Activated T-helper 2 cell treated with anti-CD3 and anti-CD28 coated beads, Interferon-gamma antibody, Interleukin-2, Interleukin-4, amounts not matched to agents 10 μg/mL and 5 μg/mL and 100 μg/mL, durations not matched to agents 14 hours and 24 hours and 36 hours (primary cell): Measurements from ENCODE around the gene ECM1. TPM values are rescaled to one million over a fixed set of nuclear protein-coding genes. Genes with fewer than 3 reads are reported as not detected.

Experiments
- DNase-seq: peaks from one replicate; pipeline ENCODE4 v3.0.0; 2021; ENCODE audit warnings: low spot score
- H3K27ac Mint-ChIP-seq: one replicate; pipeline ENCODE4 v1.8.0; 2021; ENCODE audit warnings: mixed read lengths
- H3K27me3 Mint-ChIP-seq: one replicate; pipeline ENCODE4 v1.8.0; 2021; ENCODE audit warnings: low read depth, mixed read lengths
- H3K36me3 Mint-ChIP-seq: one replicate; pipeline ENCODE4 v1.8.0; 2021; ENCODE audit warnings: low read depth, mixed read lengths
- H3K4me1 Mint-ChIP-seq: one replicate; pipeline ENCODE4 v1.8.0; 2021; ENCODE audit warnings: low read depth, mixed read lengths
- H3K4me3 Mint-ChIP-seq: one replicate; pipeline ENCODE4 v1.8.0; 2021; ENCODE audit warnings: low read depth, mild to moderate bottlenecking, moderate library complexity, mixed read lengths
- H3K9me3 Mint-ChIP-seq: one replicate; pipeline ENCODE4 v1.8.0; 2021; ENCODE audit warnings: mixed read lengths
- intact Hi-C: fragments of 100-400 bp; cut with micrococcal nuclease; formaldehyde crosslinking; loops from one replicate; pipeline ENCODE4 v1.15.1; 2023
- total RNA-seq: library from RNA; stranded (reverse); gene quantifications from 2 replicates; pipeline ENCODE4 v1.2.3, GENCODE V29; 2022

The ECM1 gene
- total RNA-seq, 1 donor from 2014 or later: 1.6 TPM

DNA sequence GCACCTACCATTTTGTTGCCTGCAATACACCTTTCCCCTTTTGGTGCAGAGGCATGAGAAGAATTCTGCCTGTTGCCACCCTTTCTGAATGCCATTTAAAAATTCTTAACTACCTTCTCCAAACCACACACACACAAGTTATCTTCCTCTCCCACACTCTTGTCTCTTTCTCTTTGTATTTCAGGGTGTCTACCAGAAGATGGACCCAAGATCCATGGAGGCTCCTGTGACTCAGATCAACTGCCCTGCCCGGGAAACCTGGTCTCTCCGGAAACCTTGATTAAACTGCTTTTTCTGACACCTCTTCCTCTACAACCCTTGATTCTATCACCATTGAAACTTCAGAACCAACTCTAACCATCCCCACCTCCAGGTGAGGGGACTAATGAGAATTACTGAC lies 23.0 kb upstream of the ECM1 start:
- Mint-ChIP-seq H3K9me3 (no peaks in the 10 kb centered on the region), H3K36me3 (peaks cover 10% of the 10 kb centered on the region), H3K27me3 (peaks cover under 1% of the 10 kb centered on the region), H3K4me3 (peak overlapping the region; percentile 18), H3K27ac (peak overlapping the region; percentile 34), H3K4me1 (peaks cover 18% of the 10 kb centered on the region)
- intact Hi-C loops: no loop called here
- no peak for DNase-seq

DNA sequence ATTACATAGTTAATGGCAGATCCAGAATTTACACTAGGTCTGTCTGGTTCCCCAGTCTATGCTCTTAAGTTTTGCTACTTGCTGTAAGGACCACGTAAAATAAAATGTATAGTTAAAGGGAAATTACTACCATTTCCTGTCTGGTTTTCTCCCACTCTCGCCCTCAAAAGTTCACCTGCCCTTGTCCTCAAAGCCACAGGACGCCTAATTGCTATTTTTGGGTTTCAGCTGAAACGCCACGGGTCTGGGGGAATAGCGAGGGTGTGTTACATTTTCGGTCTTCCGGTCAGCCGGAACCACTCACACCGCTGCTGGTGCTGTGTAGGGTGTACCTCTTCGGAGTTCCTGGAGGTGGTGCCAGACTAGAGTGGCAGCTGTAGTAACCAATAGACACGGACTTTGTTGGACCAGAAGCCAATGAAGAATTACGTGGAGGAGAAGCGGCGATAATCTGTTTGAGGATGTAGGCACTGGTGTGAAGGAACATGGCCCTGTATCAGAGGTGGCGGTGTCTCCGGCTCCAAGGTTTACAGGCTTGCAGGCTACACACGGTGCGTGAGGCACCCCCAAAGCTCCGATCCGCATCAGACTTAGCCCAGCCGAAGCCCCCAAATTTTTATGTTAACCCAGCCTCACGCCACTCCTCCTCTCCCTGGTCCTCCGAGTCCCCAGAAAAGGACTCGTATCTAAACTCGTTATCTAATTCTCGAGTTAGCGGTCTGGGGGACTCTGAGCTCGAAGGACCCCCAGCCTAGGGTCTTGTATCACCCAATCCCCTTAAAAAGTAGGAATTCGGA lies 20.7 kb upstream of the ECM1 start, which contains the start of gene TARS2:
TARS2 (plus strand) TSS at position 454 of the 797 bp plus-strand sequence; CDS start at position 486, 32 bp downstream.
- H3K27me3 Mint-ChIP-seq: no peaks in the 10 kb centered on the region
- peak within 1 kb of the TSS; percentile 98 for H3K4me3 Mint-ChIP-seq
- intact Hi-C loops: loop anchor here (1.0 to 2.0 kb wide), 4 partner anchors 30 to 124 kb away; partner anchors contain the start of gene RPRD2

DNA sequence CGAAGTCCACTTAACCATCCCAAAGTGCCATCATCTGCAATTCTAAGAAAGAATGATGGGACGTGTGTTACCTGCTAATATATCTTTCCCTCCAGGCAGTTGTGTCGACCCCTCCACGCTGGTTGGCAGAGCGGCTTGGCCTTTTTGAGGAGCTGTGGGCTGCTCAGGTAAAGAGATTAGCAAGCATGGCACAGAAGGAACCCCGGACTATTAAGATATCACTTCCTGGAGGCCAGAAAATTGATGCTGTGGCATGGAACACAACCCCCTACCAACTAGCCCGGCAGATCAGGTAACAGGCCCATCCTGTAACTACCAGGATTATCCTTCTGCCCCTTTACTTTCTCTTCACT lies 20.2 kb upstream of the ECM1 start:
- Mint-ChIP-seq H3K4me3 (peak overlapping the region; percentile 98), H3K36me3 (peaks cover 33% of the 10 kb centered on the region), H3K9me3 (no peaks in the 10 kb centered on the region), H3K27ac (peak overlapping the region; percentile 98), H3K4me1 (peaks cover 18% of the 10 kb centered on the region), H3K27me3 (no peaks in the 10 kb centered on the region)
- intact Hi-C loops: loop anchor here (1.0 to 2.0 kb wide), 4 partner anchors 29 to 124 kb away; partner anchors contain the start of gene RPRD2
- DNase-seq: no peak

More for the DNA sequence above, 20.7 kb upstream of the ECM1 start, which contains the start of gene TARS2:
- Mint-ChIP-seq H3K9me3 (no peaks in the 10 kb centered on the region), H3K4me1 (peaks cover 18% of the 10 kb centered on the region), H3K27ac (peak within 1 kb of the TSS; percentile 98), H3K36me3 (peaks cover 27% of the 10 kb centered on the region)
- DNase-seq: peak; percentile 95

DNA sequence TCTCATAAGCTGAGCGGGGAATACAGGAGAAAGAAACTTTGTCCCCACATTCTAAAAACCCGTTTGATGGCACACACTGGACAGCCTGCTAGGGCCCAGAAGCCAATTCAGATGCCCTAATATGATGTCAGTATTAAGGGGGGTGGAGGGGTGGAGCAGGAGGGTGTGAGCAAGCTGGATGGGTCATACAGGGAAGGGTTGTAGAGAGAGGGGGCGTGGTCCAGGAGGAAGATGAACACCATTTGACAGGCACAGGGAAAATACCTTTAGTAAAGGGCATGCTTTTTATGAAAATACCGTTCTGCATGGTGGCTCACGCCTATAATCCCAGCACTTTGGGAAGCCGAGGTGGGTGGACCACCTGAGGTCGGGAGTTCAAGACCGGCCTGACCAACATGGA lies 14.7 kb upstream of the ECM1 start:
- intact Hi-C loops: no loop called here
- Mint-ChIP-seq H3K4me1 (peaks cover 9% of the 10 kb centered on the region), H3K9me3 (no peaks in the 10 kb centered on the region), H3K4me3 (no peak overlapping the region), H3K36me3 (peaks cover 64% of the 10 kb centered on the region), H3K27ac (no peak overlapping the region), H3K27me3 (no peaks in the 10 kb centered on the region)
- no peak for DNase-seq

DNA sequence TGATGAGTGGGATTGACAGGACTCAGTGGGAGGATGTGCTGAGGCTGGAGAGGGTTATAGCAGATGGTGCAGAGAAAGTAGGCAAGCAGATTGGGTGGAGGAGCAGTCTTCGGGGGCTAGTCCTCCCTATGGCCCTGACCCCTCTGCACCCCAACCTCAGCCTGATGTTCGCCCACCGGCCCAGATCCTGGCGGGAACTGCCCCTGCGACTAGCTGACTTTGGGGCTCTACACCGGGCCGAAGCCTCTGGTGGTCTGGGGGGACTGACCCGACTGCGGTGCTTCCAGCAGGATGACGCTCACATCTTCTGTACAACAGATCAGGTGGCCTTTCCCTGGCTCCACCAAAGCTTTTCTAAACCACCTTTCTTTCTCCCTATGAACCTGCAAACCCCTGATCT lies 9.6 kb upstream of the ECM1 start:
- Mint-ChIP-seq H3K27ac (no peak overlapping the region), H3K4me3 (no peak overlapping the region), H3K9me3 (no peaks in the 10 kb centered on the region), H3K27me3 (no peaks in the 10 kb centered on the region), H3K36me3 (peaks cover 53% of the 10 kb centered on the region), H3K4me1 (no peaks in the 10 kb centered on the region)
- intact Hi-C loops: no loop called here
- DNase-seq: no peak

DNA sequence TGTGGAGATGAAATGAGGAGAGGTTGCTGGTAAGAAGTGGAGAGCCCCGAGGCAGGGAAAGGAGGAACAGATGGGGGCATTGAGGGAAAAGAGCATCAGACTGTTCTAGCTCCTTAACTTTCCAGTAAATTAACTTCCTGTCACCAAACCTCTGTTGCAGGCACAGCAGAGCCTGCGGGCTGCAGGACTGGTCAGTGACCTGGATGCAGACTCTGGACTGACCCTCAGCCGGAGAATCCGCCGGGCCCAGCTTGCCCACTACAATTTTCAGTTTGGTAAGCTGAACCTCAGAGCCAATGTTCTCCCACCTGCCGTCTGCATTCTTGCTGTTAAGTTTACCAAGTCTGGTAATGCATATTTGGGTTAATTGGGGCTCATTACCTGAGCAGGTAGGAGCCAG lies 2.5 kb upstream of the ECM1 start:
- Mint-ChIP-seq H3K4me1 (no peaks in the 10 kb centered on the region), H3K27ac (no peak overlapping the region), H3K27me3 (no peaks in the 10 kb centered on the region)

DNA sequence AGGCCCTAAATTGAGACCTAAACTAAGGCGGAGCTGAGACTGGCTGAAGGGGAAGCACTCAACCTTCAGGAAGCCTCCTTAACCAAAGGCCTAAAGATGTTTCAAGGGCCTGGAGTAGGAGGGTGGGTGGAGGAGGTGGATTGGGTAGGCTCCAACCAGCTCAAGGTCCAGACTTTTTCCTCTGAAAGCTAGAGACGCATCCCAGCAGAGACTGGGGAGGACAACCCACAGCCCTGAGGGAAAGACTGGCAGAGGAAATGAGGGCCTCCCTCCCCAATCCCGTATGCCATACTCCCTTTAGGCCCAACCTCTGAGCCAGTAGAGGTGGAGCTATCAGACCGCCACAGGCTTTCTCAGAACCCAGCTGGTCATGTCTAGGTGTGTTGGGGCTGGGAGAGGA lies 1.1 kb downstream of the ECM1 start:
- no peak for DNase-seq
- Mint-ChIP-seq H3K27ac (no peak overlapping the region), H3K9me3 (no peaks in the 10 kb centered on the region), H3K4me1 (no peaks in the 10 kb centered on the region), H3K27me3 (no peaks in the 10 kb centered on the region), H3K36me3 (peaks cover 38% of the 10 kb centered on the region), H3K4me3 (no peak overlapping the region)
- intact Hi-C loops: no loop called here

More for the DNA sequence above, 2.5 kb upstream of the ECM1 start:
- DNase-seq: no peak
- Mint-ChIP-seq H3K4me3 (no peak overlapping the region), H3K9me3 (no peaks in the 10 kb centered on the region), H3K36me3 (peaks cover 50% of the 10 kb centered on the region)
- intact Hi-C loops: no loop called here

DNA sequence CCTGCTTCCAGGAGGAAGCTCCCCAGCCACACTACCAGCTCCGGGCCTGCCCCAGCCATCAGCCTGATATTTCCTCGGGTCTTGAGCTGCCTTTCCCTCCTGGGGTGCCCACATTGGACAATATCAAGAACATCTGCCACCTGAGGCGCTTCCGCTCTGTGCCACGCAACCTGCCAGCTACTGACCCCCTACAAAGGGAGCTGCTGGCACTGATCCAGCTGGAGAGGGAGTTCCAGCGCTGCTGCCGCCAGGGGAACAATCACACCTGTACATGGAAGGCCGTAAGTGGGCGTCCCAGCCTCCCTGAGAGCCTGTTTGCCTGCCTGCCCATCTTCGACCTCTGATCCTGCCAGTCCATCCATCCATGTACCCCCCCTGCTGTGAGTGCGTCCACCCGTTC lies 3.6 kb downstream of the ECM1 start:
- no peaks in the 10 kb centered on the region for H3K9me3 Mint-ChIP-seq
- intact Hi-C loops: no loop called here
- H3K4me1 Mint-ChIP-seq: peaks cover 9% of the 10 kb centered on the region
- no peak overlapping the region for H3K27ac Mint-ChIP-seq
- DNase-seq: no peak
- H3K36me3 Mint-ChIP-seq: peaks cover 13% of the 10 kb centered on the region
- no peaks in the 10 kb centered on the region for H3K27me3 Mint-ChIP-seq
- H3K4me3 Mint-ChIP-seq: no peak overlapping the region

DNA sequence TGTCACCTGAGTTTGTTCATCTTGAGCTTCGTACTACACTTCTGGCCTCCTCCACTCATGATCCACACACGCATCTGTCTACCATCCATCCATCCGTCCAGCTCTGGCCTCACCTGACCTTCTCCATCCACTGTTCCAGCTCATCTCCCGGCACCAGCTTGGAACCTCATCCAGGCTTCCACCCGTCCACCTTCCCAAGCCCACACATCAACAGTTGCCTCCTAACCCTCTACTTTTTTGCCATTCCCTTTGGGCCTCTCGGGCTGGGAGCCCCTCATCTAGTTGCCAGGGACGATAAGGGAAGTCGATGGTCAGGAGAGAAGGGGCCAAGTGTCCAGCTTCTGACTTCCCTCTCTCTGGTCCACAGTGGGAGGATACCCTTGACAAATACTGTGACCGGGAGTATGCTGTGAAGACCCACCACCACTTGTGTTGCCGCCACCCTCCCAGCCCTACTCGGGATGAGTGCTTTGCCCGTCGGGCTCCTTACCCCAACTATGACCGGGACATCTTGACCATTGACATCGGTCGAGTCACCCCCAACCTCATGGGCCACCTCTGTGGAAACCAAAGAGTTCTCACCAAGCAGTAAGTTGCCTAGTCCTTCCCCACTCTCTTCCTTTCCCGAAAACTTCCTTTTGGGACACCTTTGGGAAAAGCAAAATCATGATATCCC lies 4.2 kb downstream of the ECM1 start:
- H3K36me3 Mint-ChIP-seq: peaks cover 8% of the 10 kb centered on the region
- DNase-seq: no peak
- no peak overlapping the region for H3K27ac Mint-ChIP-seq
- H3K9me3 Mint-ChIP-seq: no peaks in the 10 kb centered on the region
- intact Hi-C loops: no loop called here
- H3K4me1 Mint-ChIP-seq: peaks cover 12% of the 10 kb centered on the region
- H3K27me3 Mint-ChIP-seq: no peaks in the 10 kb centered on the region
- H3K4me3 Mint-ChIP-seq: no peak overlapping the region

DNA sequence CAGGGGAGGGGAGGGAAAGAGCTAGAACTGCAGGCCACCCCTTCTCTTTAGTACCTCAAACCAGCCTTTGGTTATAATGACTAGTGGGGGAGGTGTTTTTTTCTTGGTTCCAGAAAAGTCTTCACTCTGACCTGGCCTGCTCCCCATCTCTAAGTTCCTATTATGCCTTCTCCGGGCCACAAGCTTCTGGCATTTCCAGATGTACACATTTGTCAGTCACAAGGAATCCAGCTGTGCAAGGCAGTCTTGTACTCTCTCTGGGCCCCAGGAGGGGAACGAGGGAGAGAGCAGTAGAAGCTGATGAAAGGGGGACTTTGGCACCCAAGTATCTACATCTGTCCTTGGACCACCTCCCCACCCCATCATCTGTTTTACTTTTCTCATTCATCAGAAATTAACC lies 4.9 kb downstream of the ECM1 start:
- no peak for DNase-seq
- H3K27ac Mint-ChIP-seq: no peak overlapping the region
- intact Hi-C loops: no loop called here
- peaks cover 12% of the 10 kb centered on the region for H3K4me1 Mint-ChIP-seq
- peaks cover 4% of the 10 kb centered on the region for H3K36me3 Mint-ChIP-seq
- H3K27me3 Mint-ChIP-seq: no peaks in the 10 kb centered on the region
- H3K4me3 Mint-ChIP-seq: no peak overlapping the region
- H3K9me3 Mint-ChIP-seq: no peaks in the 10 kb centered on the region

DNA sequence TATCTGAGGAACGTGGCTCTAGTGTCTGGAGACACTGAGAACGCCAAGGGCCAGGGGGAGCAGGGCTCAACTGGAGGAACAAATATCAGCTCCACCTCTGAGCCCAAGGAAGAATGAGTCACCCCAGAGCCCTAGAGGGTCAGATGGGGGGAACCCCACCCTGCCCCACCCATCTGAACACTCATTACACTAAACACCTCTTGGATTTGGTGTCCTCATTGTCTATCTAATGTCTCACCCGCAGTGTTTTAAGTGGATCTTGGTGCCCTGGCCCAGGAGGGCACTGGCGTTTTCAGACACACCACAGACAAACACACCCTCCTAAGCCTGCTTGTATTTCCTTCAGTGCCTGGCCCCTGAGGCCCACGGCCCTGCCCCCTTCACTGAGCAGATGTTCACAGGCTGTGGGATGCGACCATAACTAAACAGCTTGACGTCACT lies 5.5 kb downstream of the ECM1 start:
- no peak for DNase-seq
- intact Hi-C loops: no loop called here
- Mint-ChIP-seq H3K36me3 (peaks cover 3% of the 10 kb centered on the region), H3K4me1 (peaks cover 12% of the 10 kb centered on the region), H3K9me3 (no peaks in the 10 kb centered on the region), H3K27me3 (no peaks in the 10 kb centered on the region), H3K27ac (no peak overlapping the region), H3K4me3 (no peak overlapping the region)

DNA sequence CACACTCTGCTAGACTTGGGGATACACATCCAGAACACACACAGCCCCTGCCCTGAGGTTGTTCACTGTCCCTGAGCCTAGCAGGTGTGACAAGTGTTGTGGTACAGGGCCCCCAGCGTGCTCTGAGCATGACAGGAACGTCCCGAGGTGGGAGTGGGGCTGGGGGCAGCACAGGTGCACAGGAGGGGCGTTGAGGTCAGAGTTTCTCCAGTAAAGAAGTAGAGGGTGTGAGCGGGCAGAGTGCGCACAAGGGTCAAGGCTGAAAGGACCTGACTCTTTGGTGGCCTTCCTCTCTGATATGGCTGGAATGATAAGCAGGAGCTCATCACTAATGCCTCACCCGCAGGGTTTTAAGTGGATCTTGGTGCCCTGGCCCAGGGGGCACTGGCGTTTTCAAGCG lies 6.4 kb downstream of the ECM1 start:
- Mint-ChIP-seq H3K9me3 (no peaks in the 10 kb centered on the region), H3K4me1 (peaks cover 12% of the 10 kb centered on the region), H3K27me3 (no peaks in the 10 kb centered on the region), H3K27ac (peak overlapping the region; percentile 21), H3K36me3 (peaks cover 3% of the 10 kb centered on the region), H3K4me3 (peak overlapping the region; percentile 76)
- DNase-seq: no peak
- intact Hi-C loops: no loop called here

DNA sequence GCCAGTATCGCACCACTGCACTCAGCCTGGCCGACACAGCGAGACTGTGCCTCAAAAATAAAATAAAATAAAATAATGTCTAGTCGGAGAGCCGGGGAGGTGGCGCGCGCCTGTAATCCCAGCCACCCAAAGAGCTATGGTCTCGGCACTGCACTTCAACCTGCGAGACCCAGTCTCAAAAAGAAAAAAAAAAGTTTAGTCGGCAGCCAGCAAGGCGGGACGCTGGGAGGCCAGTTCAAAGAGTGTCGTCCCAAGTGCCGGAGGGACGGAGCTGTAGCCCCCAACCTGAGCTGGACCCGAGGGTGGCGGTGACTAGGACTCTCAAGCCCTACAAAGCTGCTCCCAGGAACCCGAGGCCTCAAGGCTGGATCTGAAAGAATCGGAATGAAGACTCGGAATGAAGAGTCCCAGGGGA lies 7.0 kb downstream of the ECM1 start:
- no peak overlapping the region for H3K27ac Mint-ChIP-seq
- intact Hi-C loops: no loop called here
- H3K9me3 Mint-ChIP-seq: no peaks in the 10 kb centered on the region
- no peak for DNase-seq
- peak overlapping the region; percentile 76 for H3K4me3 Mint-ChIP-seq
- peaks cover 12% of the 10 kb centered on the region for H3K4me1 Mint-ChIP-seq
- H3K36me3 Mint-ChIP-seq: peaks cover 3% of the 10 kb centered on the region
- no peaks in the 10 kb centered on the region for H3K27me3 Mint-ChIP-seq
